Heart right ventricle (tissue), 16 donors: ENCODE results near the gene ZNHIT2. TPM values are rescaled to one million over a fixed set of nuclear protein-coding genes. Genes with fewer than 3 reads are reported as not detected.

ENCODE experiments used
- ATAC-seq, 8 donors: fragments of 200-7000 bp; cut with Tn5 transposase; one replicate each; pipeline ENCODE4 v1.9.1; 2020; ENCODE audit warnings: mild to moderate bottlenecking in 8 of 8, moderate library complexity in 8 of 8, moderate number of reproducible peaks in 1 of 8
- DNase-seq, 2 donors: peaks; one replicate each; pipeline ENCODE4 v3.0.0-alpha.2; 2020
- H3K27ac ChIP-seq, 10 donors: fragments of 200-600 bp; sonication (generic) in 2 of 10; one replicate each; pipeline versions ENCODE4 v1.5.0 to v1.8.0; 2020 to 2022; ENCODE audit warnings: mild to moderate bottlenecking in 3 of 10
- H3K27me3 ChIP-seq, 7 donors: fragments of 200-600 bp; one replicate each; pipeline ENCODE4 v1.8.0; 2021 to 2022; ENCODE audit warnings: mild to moderate bottlenecking in 2 of 7
- H3K36me3 ChIP-seq, 9 donors: fragments of 200-600 bp; sonication (generic) in 1 of 9; one replicate each; pipeline versions ENCODE4 v1.5.0 to v1.8.0; 2020 to 2022; ENCODE audit warnings: mild to moderate bottlenecking in 2 of 9
- H3K4me1 ChIP-seq, 9 donors: fragments of 200-600 bp; sonication (generic) in 1 of 9; one replicate each; pipeline versions ENCODE4 v1.5.0 to v1.8.0; 2020 to 2022; ENCODE audit warnings: mild to moderate bottlenecking in 4 of 9
- H3K4me3 ChIP-seq, 10 donors: fragments of 200-600 bp; sonication (generic) in 2 of 10; one replicate each; pipeline versions ENCODE4 v1.5.0 to v1.8.0; 2020 to 2022; ENCODE audit warnings: mild to moderate bottlenecking in 7 of 10, moderate library complexity in 2 of 10
- H3K9me3 ChIP-seq, 11 donors: fragments of 200-600 bp in 10 of 11; sonication (generic) in 2 of 11; one replicate each; pipeline versions ENCODE4 v1.5.0 to v1.8.0; 2013 to 2022; ENCODE audit warnings: mild to moderate bottlenecking in 2 of 11, control low read depth in 1 of 11, moderate library complexity in 1 of 11
- CTCF ChIP-seq, 9 donors: fragments of 200-600 bp; sonication (generic) in 2 of 9; IDR thresholded peaks; one replicate each; pipeline versions ENCODE4 v1.5.0 to v1.8.0; 2021 to 2022; ENCODE audit warnings: antibody characterized with exemption in 9 of 9, mild to moderate bottlenecking in 5 of 9, moderate library complexity in 1 of 9
- WGBS, 2 donors: extraction: QIAGEN DNeasy Blood & Tissue Kit; methylation state at CpG; one replicate each; pipeline ENCODE4 v1.1.7; 2013; ENCODE audit warnings: inconsistent platforms in 1 of 2; 5-methylcytosine and 5-hydroxymethylcytosine counted together
- intact Hi-C, 10 donors: fragments of 100-400 bp; cut with DNase I; formaldehyde crosslinking; loops; one replicate each; pipeline versions ENCODE4 v1.11.1 to v1.14.2; 2022
- microRNA-seq, 2 donors: library from miRNA; unstranded; fragments of <30 nt; microRNA quantifications; one replicate each; pipeline ENCODE4 v1.2.0, GENCODE V29; 2021
- polyA plus RNA-seq, 2 donors: library from polyadenylated mRNA; stranded (reverse); fragments of 200-250 nt; gene quantifications; one replicate each; pipeline ENCODE4 v1.2.3, GENCODE V29; 2013
- total RNA-seq, 10 donors: library from RNA; stranded (reverse); fragmentation: NEBNext Ultra II Directional in 3 of 10; extraction: Animal tissue kit (Norgen Biotek cat#: 25700) in 3 of 10; gene quantifications; one replicate each; pipeline versions ENCODE4 v1.2.1 to v1.2.4, GENCODE V29; 2021 to 2023
- donor health status: Arrhythmogenic right ventricular cardiomyopathy.
- donor health status: ischemic (EF 13 %, LVEDD 7.1; RV severe dilation, severe dysfunction).
- donor health status: healthy with polysubstance abuse.
- donor health status: DM: no; HTN: yes; CAD: no.
- donor health status: DM: no; HTN: no; CAD: no.
- donor health status: ischemic (EF 25% LVEDD 6.9; RV normal size, moderate dysfunction).
- donor health status: ischemic (EF 25% LVEDD 5.7; RV mildly dilated, moderate dysfunction).
- donor health status: healthy.
- donor health status: DM: yes; HTN: yes; CAD: no.
- donor health status: Ischemic cardiomyopathy.
- donor health status: ischemic (EF 35%, LVEDD 5.7; RV mildly dilated, moderate dysfunction).
- donor health status: nonischemic (EF 11% LVEDD 7.7; RV severe dilation, severe dysfunction).
- donor health status: DM: yes; HTN: yes; CAD: no.
- donor health status: PGD.
- donor health status: ischemic (EF 29% LVEDD 5.4; RV normal size, mild dysfunction).
- donor health status: nonischemic (EF 23%, LVEDD 6.1; RV moderate dilation, normal function).

Gene ZNHIT2
- total and polyA plus RNA-seq, 12 donors, result 4.3 to 17.5 (median 6.6) TPM

- TF ChIP-seq CTCF (IDR thresholded peaks at IDR 0.05), result no peak
- no peaks in the 10 kb centered on the region for H3K4me1 ChIP-seq
- ATAC-seq (no peak), DNase-seq (no peak)
- intact Hi-C loops, result no loop called here
- peaks cover 0 to 8% (median 0%) of the 10 kb centered on the region in 7 donors for H3K27me3 ChIP-seq
- H3K4me3 ChIP-seq, result no peak overlapping the region
- H3K9me3 ChIP-seq, result no peaks in the 10 kb centered on the region
- no peaks in the 10 kb centered on the region for H3K36me3 ChIP-seq
- 77 to 86% methylated on average over 4 of the region's 4 CpGs for WGBS, 2 donors
- no peak overlapping the region for H3K27ac ChIP-seq
Observed at GRCh38 chr11:65066805-65067291, 50.7 kb downstream of the ZNHIT2 start.

Small RNAs within 50 kb of the gene (microRNA-seq; reads per million reads assigned to microRNA genes)
- 0 reads per million in 2 donors for gene MIR6751

Other genes starting within 250 kb of the ZNHIT2 start
- 10 to 100 TPM; 30.7 to 73.1 (median 43.9) TPM for gene EHD1, start 239.1 kb downstream of the ZNHIT2 start, total RNA-seq
- gene EHD1, start 239.1 kb downstream of the ZNHIT2 start, polyA plus RNA-seq, result 10 to 100 TPM; 26.0 to 39.7 TPM
- 10 to 100 TPM; 12.4 to 17.7 (median 16.0) TPM for gene ATG2A, start 200.5 kb downstream of the ZNHIT2 start, total RNA-seq
- 10 to 100 TPM; 14.8 to 18.6 TPM for gene ATG2A, start 200.5 kb downstream of the ZNHIT2 start, polyA plus RNA-seq
- 10 to 100 TPM; 13.4 to 29.8 (median 20.4) TPM for gene PPP2R5B, start 193.0 kb downstream of the ZNHIT2 start, total RNA-seq
- 10 to 100 TPM; 26.6 to 30.8 TPM for gene PPP2R5B, start 193.0 kb downstream of the ZNHIT2 start, polyA plus RNA-seq
- not detected for gene GPHA2, start 181.8 kb downstream of the ZNHIT2 start, total RNA-seq
- gene GPHA2, start 181.8 kb downstream of the ZNHIT2 start, polyA plus RNA-seq, result not detected
- not detected for gene MAJIN, start 145.6 kb downstream of the ZNHIT2 start, total RNA-seq
- not detected for gene MAJIN, start 145.6 kb downstream of the ZNHIT2 start, polyA plus RNA-seq
- gene BATF2, start 120.7 kb downstream of the ZNHIT2 start, total RNA-seq, result 10 to 100 TPM in 1 of 10 donors, 1 to 10 TPM in 8, under 1 TPM in 1; 0.66 to 31.8 (median 1.7) TPM
- 1 to 10 TPM; 2.1 to 2.9 TPM for gene BATF2, start 120.7 kb downstream of the ZNHIT2 start, polyA plus RNA-seq
- 100 to 1,000 TPM in 9 of 10 donors, 10 to 100 TPM in 1; 92.6 to 144 (median 117) TPM for gene ARL2, start 103.5 kb downstream of the ZNHIT2 start, total RNA-seq
- gene ARL2, start 103.5 kb downstream of the ZNHIT2 start, polyA plus RNA-seq, result 100 to 1,000 TPM; 115 to 157 TPM
- 10 to 100 TPM; 11.4 to 21.8 (median 15.2) TPM for gene SNX15, start 90.3 kb downstream of the ZNHIT2 start, total RNA-seq
- gene SNX15, start 90.3 kb downstream of the ZNHIT2 start, polyA plus RNA-seq, result 10 to 100 TPM; 14.7 to 23.2 TPM
- gene SAC3D1, start 76.5 kb downstream of the ZNHIT2 start, total RNA-seq, result 1 to 10 TPM; 3.8 to 9.3 (median 4.8) TPM
- 10 to 100 TPM in 1 of 2 donors, 1 to 10 TPM in 1; 4.7 to 17.3 TPM for gene SAC3D1, start 76.5 kb downstream of the ZNHIT2 start, polyA plus RNA-seq
- gene NAALADL1, start 59.1 kb downstream of the ZNHIT2 start, total RNA-seq, result 1 to 10 TPM; 2.1 to 6.8 (median 3.7) TPM
- gene NAALADL1, start 59.1 kb downstream of the ZNHIT2 start, polyA plus RNA-seq, result 1 to 10 TPM; 8.1 to 9.1 TPM
- gene CDCA5, start 33.7 kb downstream of the ZNHIT2 start, total RNA-seq, result 1 to 10 TPM in 5 of 10 donors, under 1 TPM in 5; 0.50 to 5.3 (median 1.0) TPM
- gene CDCA5, start 33.7 kb downstream of the ZNHIT2 start, polyA plus RNA-seq, result under 1 TPM; 0.45 to 0.80 TPM
- 10 to 100 TPM; 21.5 to 27.7 (median 24.8) TPM for gene ZFPL1, start 33.5 kb downstream of the ZNHIT2 start, total RNA-seq
- gene ZFPL1, start 33.5 kb downstream of the ZNHIT2 start, polyA plus RNA-seq, result 10 to 100 TPM; 32.8 to 49.2 TPM
- 100 to 1,000 TPM in 6 of 10 donors, 10 to 100 TPM in 4; 79.2 to 123 (median 100) TPM for gene VPS51, start 21.5 kb downstream of the ZNHIT2 start, total RNA-seq
- 100 to 1,000 TPM in 1 of 2 donors, 10 to 100 TPM in 1; 85.2 to 102 TPM for gene VPS51, start 21.5 kb downstream of the ZNHIT2 start, polyA plus RNA-seq
- 10 to 100 TPM; 38.1 to 87.8 (median 69.5) TPM for gene TM7SF2, start 5.8 kb downstream of the ZNHIT2 start, total RNA-seq
- 10 to 100 TPM; 18.5 to 83.6 TPM for gene TM7SF2, start 5.8 kb downstream of the ZNHIT2 start, polyA plus RNA-seq
- 100 to 1,000 TPM; 536 to 674 (median 617) TPM for gene FAU, start 4.4 kb upstream of the ZNHIT2 start, total RNA-seq
- gene FAU, start 4.4 kb upstream of the ZNHIT2 start, polyA plus RNA-seq, result 1,000 to 10,000 TPM; 1,297 to 1,540 TPM
- 10 to 100 TPM; 33.8 to 44.8 (median 39.9) TPM for gene MRPL49, start 4.6 kb upstream of the ZNHIT2 start, total RNA-seq
- gene MRPL49, start 4.6 kb upstream of the ZNHIT2 start, polyA plus RNA-seq, result 10 to 100 TPM in 1 of 2 donors, 1 to 10 TPM in 1; 6.4 to 39.0 TPM
- gene SYVN1, start 16.8 kb upstream of the ZNHIT2 start, total RNA-seq, result 10 to 100 TPM; 24.1 to 34.0 (median 27.8) TPM
- 10 to 100 TPM; 22.2 to 24.6 TPM for gene SYVN1, start 16.8 kb upstream of the ZNHIT2 start, polyA plus RNA-seq
- gene SPDYC, start 52.5 kb upstream of the ZNHIT2 start, total RNA-seq, result not detected
- not detected for gene SPDYC, start 52.5 kb upstream of the ZNHIT2 start, polyA plus RNA-seq
- 100 to 1,000 TPM in 1 of 10 donors, 10 to 100 TPM in 9; 61.6 to 110 (median 82.0) TPM for gene CAPN1, start 64.2 kb upstream of the ZNHIT2 start, total RNA-seq
- gene CAPN1, start 64.2 kb upstream of the ZNHIT2 start, polyA plus RNA-seq, result 10 to 100 TPM; 85.0 to 89.3 TPM
- gene POLA2, start 144.3 kb upstream of the ZNHIT2 start, total RNA-seq, result 1 to 10 TPM; 2.3 to 7.3 (median 3.8) TPM
- gene POLA2, start 144.3 kb upstream of the ZNHIT2 start, polyA plus RNA-seq, result 1 to 10 TPM; 8.6 to 9.4 TPM
- gene CDC42EP2, start 197.2 kb upstream of the ZNHIT2 start, total RNA-seq, result 10 to 100 TPM in 4 of 10 donors, 1 to 10 TPM in 6; 3.9 to 21.9 (median 9.0) TPM
- 10 to 100 TPM; 13.2 to 21.1 TPM for gene CDC42EP2, start 197.2 kb upstream of the ZNHIT2 start, polyA plus RNA-seq
- gene DPF2, start 216.2 kb upstream of the ZNHIT2 start, total RNA-seq, result 10 to 100 TPM; 37.4 to 63.4 (median 50.6) TPM
- 10 to 100 TPM; 24.9 to 32.6 TPM for gene DPF2, start 216.2 kb upstream of the ZNHIT2 start, polyA plus RNA-seq
- under 1 TPM in 8 of 10 donors, not detected in 2; 0.11 to 0.87 (median 0.33) TPM for gene TIGD3, start 237.1 kb upstream of the ZNHIT2 start, total RNA-seq
- gene TIGD3, start 237.1 kb upstream of the ZNHIT2 start, polyA plus RNA-seq, result under 1 TPM; 0.19 to 0.80 TPM